C4-2B (cell line): Measurements from ENCODE around the gene RBM4.

Experiments
- H3K27ac ChIP-seq: fragments of 450-650 bp; 2 replicates; pipeline ENCODE4 v1.5.1; 2017
- ZFX ChIP-seq: fragments of 450-650 bp; IDR thresholded peaks from 2 replicates; pipeline ENCODE4 v1.6.1; 2017
- TF ChIP-seq, protein P1 (sequence below): fragments of 450-650 bp; conservative IDR thresholded peaks from 2 replicates; pipeline ENCODE4 v1.5.1; 2017; ENCODE audit warnings: mild to moderate bottlenecking

RBM4 gene

DNA sequence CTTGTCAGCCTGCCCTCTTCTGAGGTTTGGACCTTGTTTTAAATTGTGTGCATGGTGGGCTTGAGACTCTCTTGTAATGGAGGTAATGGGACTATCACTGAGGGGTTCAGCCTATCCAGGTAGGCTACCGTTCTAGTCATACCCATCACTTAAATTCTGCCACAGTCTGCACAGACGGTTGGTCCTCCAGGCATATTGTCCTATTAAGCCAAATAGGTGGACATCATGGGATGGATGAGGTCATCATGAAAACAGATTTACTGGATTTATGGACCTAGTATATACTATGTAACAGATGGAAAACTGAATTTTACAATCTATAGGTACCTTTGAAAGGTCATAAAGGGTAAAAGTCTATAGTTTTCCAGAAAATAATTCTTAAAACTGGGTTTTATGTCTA lies 9.1 kb upstream of the RBM4 start:
- no peak for TF ChIP-seq ZFX
- TF ChIP-seq, protein P1, sequence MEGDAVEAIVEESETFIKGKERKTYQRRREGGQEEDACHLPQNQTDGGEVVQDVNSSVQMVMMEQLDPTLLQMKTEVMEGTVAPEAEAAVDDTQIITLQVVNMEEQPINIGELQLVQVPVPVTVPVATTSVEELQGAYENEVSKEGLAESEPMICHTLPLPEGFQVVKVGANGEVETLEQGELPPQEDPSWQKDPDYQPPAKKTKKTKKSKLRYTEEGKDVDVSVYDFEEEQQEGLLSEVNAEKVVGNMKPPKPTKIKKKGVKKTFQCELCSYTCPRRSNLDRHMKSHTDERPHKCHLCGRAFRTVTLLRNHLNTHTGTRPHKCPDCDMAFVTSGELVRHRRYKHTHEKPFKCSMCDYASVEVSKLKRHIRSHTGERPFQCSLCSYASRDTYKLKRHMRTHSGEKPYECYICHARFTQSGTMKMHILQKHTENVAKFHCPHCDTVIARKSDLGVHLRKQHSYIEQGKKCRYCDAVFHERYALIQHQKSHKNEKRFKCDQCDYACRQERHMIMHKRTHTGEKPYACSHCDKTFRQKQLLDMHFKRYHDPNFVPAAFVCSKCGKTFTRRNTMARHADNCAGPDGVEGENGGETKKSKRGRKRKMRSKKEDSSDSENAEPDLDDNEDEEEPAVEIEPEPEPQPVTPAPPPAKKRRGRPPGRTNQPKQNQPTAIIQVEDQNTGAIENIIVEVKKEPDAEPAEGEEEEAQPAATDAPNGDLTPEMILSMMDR = no peak
- no peak overlapping the region for H3K27ac ChIP-seq

DNA sequence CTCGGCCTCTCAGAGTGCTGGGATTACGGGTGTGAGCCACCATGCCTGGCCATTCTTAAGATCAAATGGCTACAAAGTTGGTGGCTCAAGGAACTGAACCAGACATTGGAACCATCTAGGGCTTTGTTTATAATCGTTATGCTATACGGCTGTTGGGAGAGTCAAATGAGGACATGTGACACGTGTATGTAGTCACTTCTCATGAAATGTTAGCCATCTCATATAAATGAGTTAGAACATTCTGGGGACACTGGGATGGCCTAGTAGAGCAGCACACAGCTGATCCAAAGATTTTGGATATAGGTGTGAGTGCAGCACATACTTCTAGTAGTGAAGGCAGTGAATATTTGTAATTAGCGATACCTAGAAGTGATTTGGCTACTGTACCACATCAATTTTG lies 6.6 kb upstream of the RBM4 start:
- no peak for TF ChIP-seq ZFX
- TF ChIP-seq, protein P1 = no peak

GRCh38 chr11:66632952-66633351 lies 5.6 kb upstream of the RBM4 start:
- H3K27ac ChIP-seq = no peak overlapping the region; the same call in 1 of the 2 replicates
- TF ChIP-seq, protein P1 = no peak
- no peak for TF ChIP-seq ZFX

More for the DNA sequence above, 6.6 kb upstream of the RBM4 start:
- H3K27ac ChIP-seq = no peak overlapping the region

- no peak overlapping the region; the same call in 1 of the 2 replicates for H3K27ac ChIP-seq
- no peak for TF ChIP-seq ZFX
- TF ChIP-seq, protein P1 = no peak
These were observed 2.1 kb upstream of the RBM4 start for GRCh38 chr11:66636411-66636810.

GRCh38 chr11:66637557-66638176 lies 836 bp upstream of the RBM4 start:
- TF ChIP-seq, protein P1 = no peak
- peak; percentile 37; the same call in 1 of the 2 replicates for TF ChIP-seq ZFX
- H3K27ac ChIP-seq = peak overlapping the region; percentile 94

- TF ChIP-seq ZFX = no peak
- TF ChIP-seq, protein P1 = no peak
- H3K27ac ChIP-seq = peak overlapping the region; percentile 94
These were observed 737 bp downstream of the RBM4 start for GRCh38 chr11:66639066-66639813.

DNA sequence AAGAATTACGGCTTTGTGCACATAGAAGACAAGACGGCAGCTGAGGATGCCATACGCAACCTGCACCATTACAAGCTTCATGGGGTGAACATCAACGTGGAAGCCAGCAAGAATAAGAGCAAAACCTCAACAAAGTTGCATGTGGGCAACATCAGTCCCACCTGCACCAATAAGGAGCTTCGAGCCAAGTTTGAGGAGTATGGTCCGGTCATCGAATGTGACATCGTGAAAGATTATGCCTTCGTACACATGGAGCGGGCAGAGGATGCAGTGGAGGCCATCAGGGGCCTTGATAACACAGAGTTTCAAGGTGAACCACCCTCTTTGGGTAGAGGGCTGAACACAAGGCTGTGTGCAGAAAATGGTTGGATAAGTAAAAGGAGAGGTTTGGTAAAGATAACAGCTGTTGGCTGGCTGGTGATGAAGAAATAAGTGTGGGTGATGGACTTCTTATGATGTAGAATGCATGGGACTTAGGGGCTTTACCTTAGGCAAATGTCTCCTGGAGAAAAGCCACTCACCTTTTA lies 1.4 kb downstream of the RBM4 start:
- peak overlapping the region; percentile 94 for H3K27ac ChIP-seq
